ENCODE measurements around the gene ACHE.
"Not testable (repeated sequence)": the region's sequence is repeated elsewhere in the genome, so short reads cannot be mapped to it uniquely, and the experiment has no call there.

Gene ACHE

DNA sequence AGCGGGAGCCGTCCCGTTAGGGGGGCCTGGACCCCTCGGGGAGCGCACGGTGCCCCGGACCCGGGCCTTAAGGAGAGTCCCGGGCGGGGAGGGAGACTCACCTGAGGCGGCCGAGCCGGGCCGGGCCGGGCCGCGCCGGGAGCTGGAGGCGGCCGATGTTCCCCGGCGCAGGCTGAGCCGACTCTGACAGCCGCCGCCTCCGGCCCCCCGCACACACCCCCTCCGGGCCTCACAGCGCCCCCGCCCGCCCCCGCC lies at the start of gene ACHE:
ACHE (minus strand) TSS at position 188 of the 255 bp plus-strand sequence. CDS start 1,656 bp downstream, outside the sequence.
- FAIRE-seq (no peak), DNase-seq (ENCODE audit: insufficient read length, low spot score) (no peak)
- TF ChIP-seq, protein P1, sequence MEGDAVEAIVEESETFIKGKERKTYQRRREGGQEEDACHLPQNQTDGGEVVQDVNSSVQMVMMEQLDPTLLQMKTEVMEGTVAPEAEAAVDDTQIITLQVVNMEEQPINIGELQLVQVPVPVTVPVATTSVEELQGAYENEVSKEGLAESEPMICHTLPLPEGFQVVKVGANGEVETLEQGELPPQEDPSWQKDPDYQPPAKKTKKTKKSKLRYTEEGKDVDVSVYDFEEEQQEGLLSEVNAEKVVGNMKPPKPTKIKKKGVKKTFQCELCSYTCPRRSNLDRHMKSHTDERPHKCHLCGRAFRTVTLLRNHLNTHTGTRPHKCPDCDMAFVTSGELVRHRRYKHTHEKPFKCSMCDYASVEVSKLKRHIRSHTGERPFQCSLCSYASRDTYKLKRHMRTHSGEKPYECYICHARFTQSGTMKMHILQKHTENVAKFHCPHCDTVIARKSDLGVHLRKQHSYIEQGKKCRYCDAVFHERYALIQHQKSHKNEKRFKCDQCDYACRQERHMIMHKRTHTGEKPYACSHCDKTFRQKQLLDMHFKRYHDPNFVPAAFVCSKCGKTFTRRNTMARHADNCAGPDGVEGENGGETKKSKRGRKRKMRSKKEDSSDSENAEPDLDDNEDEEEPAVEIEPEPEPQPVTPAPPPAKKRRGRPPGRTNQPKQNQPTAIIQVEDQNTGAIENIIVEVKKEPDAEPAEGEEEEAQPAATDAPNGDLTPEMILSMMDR (IDR thresholded peaks at IDR 0.05; ENCODE audit: insufficient read depth, missing control alignments): no peak

DNA sequence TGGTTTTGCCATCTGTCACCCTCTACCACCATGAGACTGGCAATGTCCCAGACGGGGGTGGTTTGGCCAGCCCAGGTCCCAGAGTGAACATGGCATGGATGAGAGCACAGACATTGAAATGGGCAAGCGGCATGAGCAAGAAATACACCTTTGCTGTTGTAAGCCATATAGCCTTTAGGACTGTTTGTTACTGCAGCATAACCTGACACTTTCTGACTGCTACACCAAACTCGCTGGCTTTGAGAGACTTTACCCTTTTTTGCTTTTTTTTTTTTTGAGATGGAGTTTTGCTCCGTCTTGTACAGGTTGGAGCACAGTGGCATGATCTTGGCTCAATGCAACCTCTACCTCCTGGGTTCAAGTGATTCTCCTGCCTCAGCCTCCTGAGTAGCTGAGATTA lies 48.5 kb upstream of the ACHE start:
- FAIRE-seq (no peak), DNase-seq (ENCODE audit: insufficient read length, low spot score) (no peak)
- TF ChIP-seq, protein P1 (IDR thresholded peaks at IDR 0.05; ENCODE audit: insufficient read depth, missing control alignments): no peak

DNA sequence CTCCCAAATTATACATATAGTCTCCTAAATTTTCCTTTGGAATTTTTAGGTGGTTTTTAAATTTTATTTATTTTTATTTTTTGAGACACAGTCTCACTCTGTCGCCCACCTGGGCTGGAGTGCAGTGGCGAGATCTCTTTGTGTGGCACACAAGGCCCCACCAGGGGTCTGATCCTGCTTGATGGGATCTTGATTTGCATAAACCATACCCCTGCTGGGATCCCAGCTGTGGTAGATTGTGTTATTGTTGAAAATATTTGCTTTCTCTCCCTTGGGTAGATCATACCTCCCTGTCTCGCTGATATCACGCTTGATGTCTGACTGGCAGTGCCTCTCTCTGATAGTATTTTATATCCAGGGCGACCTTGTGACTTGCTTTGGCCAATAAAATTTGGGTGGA lies 48.0 kb upstream of the ACHE start:
- FAIRE-seq (no peak), DNase-seq (ENCODE audit: insufficient read length, low spot score) (no peak)
- TF ChIP-seq, protein P1 (IDR thresholded peaks at IDR 0.05; ENCODE audit: insufficient read depth, missing control alignments): no peak

DNA sequence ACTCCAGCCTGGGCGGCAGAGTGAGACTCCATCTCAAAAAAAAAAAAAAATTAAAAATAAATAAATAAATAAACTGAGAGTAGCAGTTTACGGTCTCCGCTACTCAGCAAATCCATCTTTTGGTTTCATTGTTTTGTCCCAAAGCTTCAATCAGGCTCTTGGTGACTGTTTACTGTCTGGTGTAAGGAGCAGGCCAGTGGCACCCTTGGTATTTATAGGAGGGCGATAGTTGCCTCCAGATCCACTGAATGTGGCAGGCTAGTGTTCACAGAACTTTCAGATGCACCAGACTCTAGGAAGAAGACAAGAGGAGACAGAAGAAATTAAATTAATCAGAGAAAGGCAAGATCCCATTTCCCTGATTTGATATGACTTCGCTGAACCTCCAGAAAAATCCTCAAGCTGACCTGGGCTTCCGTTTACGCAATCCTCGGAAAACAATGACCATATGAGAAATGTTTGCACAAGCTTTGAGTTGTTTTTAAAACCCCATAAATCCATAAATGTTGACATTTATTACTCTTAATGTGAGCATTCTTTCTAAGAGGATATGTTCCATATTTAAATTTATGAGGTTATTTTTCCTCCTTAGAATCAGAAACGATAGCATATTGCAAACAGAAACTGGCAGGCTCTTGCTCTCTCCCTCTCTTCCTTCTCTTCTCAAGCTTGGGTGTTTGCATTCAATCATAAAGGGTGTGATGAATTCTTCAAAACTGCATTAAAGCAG lies 46.5 kb upstream of the ACHE start:
- FAIRE-seq (no peak), DNase-seq (ENCODE audit: insufficient read length, low spot score) (no peak)
- TF ChIP-seq, protein P1 (IDR thresholded peaks at IDR 0.05; ENCODE audit: insufficient read depth, missing control alignments): no peak

DNA sequence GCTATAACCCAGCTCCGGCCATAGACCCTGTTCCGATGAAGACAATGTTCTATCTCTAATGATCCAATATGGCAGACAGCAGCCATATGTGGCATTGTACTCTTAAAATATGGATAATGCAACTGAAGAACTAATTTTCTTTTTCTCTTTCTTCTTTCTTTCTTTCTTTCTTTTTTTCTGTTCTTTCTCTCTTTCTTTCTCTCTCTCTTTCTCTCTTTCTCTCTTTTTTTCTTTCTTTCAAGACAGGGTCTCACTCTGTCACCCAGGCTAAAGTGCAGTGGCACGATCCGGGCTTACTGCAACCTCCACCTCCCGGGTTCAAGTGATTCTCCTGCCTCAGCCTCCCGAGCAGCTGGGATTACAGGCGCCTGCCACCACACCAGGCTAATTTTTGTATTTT lies 40.5 kb upstream of the ACHE start:
- FAIRE-seq; DNase-seq (ENCODE audit: insufficient read length, low spot score): not testable (repeated sequence)

DNA sequence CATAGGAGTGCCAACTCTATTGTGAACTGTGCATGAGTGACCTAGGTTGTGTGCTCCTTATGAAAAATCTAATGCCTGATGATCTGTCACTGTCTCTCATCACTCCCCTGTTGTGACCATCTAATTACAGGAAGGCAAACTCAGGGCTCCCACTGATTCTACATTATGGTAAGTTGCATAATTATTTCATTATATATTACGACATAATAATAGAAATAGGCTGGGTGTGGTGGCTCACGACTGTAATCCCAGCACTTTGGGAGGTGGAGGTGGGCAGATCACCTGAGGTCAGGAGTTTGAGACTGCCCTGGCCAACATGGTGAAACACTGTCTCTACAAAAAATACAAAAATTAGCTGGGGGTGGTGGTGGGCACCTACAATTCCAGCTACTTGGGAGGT lies 39.7 kb upstream of the ACHE start:
- FAIRE-seq; DNase-seq (ENCODE audit: insufficient read length, low spot score): not testable (repeated sequence)

DNA sequence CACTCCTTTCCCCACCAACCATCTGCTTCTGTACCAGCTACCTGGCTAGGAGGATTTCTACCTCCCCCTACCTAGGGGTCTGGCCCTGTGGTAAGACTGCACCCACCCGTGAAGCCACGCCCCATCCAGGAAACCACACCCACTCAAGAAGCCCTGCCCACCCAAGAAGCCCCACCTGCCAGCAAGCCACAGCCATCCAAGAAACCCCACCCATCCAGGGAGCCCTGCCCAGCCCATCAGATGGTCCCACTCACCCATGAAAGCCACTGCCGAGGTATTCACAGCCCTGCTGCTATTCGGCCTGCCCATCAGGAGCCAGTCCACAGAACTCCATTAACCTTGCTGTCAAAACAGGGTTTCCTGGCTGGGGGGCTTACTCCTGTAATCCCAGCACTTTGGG lies 38.0 kb upstream of the ACHE start:
- DNase-seq (ENCODE audit: insufficient read length, low spot score) (no peak), FAIRE-seq (no peak)
- TF ChIP-seq, protein P1 (IDR thresholded peaks at IDR 0.05; ENCODE audit: insufficient read depth, missing control alignments): no peak

DNA sequence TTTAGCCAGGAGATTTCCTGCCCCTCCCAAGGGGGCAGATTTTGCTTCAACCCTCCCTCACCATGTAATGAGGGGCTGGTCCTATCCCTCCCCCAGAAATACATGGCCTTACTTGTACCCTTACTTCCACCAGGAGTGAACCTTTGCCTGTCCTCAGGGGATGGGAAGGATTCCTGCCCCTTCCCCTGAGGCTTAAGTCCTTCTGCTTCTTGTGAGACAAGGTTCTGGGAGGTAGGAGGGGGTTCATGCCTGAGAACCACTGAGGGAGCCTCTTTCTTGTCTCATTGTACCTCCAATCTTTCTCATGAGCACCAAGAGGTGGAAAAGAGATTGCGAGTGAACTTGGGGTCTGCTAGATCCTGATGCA lies 34.1 kb upstream of the ACHE start:
- DNase-seq (ENCODE audit: insufficient read length, low spot score): no peak
- no peak for FAIRE-seq
- TF ChIP-seq, protein P1 (IDR thresholded peaks at IDR 0.05; ENCODE audit: insufficient read depth, missing control alignments): no peak

DNA sequence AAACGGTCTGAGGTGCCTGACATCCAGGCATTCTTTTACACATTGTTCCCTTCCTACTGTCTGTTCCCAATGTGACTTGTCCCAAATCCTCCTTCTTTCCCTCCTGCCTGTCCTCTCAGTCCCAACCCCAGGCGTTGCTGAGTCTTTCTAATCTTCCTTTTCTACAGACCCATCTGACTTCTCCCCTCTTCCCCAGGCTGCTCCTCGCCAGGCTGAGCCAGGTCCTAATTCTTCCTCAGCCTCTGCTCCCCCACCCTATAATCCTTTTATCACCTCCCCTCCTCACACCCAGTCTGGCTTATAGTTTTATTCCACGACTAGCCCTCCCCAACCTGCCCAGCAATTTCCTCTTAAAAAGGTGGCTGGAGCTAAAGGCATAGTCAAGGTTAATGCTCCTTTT lies 27.9 kb upstream of the ACHE start:
- not testable (repeated sequence) for DNase-seq (ENCODE audit: insufficient read length, low spot score); FAIRE-seq

Data from D721Med (cell line).